Large intestine (tissue), 3 donors: ENCODE results near the gene DNMT3L. TPM values are rescaled to one million over a fixed set of nuclear protein-coding genes. Genes with fewer than 3 reads are reported as not detected.
A peak's percentile ranks its signal among the peaks of the same experiment; 100 is the strongest.
"Not testable (repeated sequence)": the region's sequence is repeated elsewhere in the genome, so short reads cannot be mapped to it uniquely, and the experiment has no call there.

Experiments used
- DNase-seq, 2 donors: peaks; one replicate each; pipeline versions ENCODE4 v3.0.0 to v3.0.0-alpha.2; 2013
- H3K27ac ChIP-seq: one replicate; pipeline ENCODE4 v1.5.1; 2013; ENCODE audit warnings: low read length
- H3K27me3 ChIP-seq: 2 replicates; pipeline ENCODE4 v1.6.1; 2013; ENCODE audit warnings: low read length; ENCODE audit not compliant: control insufficient read depth, insufficient read depth
- H3K36me3 ChIP-seq: 2 replicates; pipeline ENCODE4 v1.6.1; 2013; ENCODE audit warnings: low read length; ENCODE audit not compliant: control insufficient read depth, insufficient read depth
- H3K4me1 ChIP-seq: one replicate; pipeline ENCODE4 v1.6.1; 2013; ENCODE audit warnings: low read length; ENCODE audit not compliant: control insufficient read depth, insufficient read depth
- H3K4me3 ChIP-seq: one replicate; pipeline ENCODE4 v1.5.1; 2013; ENCODE audit warnings: low read length
- H3K9me3 ChIP-seq: one replicate; pipeline ENCODE4 v1.6.1; 2013; ENCODE audit warnings: mild to moderate bottlenecking, low read depth, low read length, moderate library complexity; ENCODE audit not compliant: control insufficient read depth
- WGBS: methylation state at CpG from one replicate; pipeline ENCODE4 v1.1.5; 2013; ENCODE audit warnings: low lambda C conversion rate; ENCODE audit not compliant: insufficient coverage; 5-methylcytosine and 5-hydroxymethylcytosine counted together
- polyA plus RNA-seq: library from polyadenylated mRNA; unstranded; fragments of 120-200 nt; gene quantifications from one replicate; pipeline ENCODE4 v1.2.1, GENCODE V29; 2013

Gene DNMT3L
- polyA plus RNA-seq, 1 donor, result not detected

DNA sequence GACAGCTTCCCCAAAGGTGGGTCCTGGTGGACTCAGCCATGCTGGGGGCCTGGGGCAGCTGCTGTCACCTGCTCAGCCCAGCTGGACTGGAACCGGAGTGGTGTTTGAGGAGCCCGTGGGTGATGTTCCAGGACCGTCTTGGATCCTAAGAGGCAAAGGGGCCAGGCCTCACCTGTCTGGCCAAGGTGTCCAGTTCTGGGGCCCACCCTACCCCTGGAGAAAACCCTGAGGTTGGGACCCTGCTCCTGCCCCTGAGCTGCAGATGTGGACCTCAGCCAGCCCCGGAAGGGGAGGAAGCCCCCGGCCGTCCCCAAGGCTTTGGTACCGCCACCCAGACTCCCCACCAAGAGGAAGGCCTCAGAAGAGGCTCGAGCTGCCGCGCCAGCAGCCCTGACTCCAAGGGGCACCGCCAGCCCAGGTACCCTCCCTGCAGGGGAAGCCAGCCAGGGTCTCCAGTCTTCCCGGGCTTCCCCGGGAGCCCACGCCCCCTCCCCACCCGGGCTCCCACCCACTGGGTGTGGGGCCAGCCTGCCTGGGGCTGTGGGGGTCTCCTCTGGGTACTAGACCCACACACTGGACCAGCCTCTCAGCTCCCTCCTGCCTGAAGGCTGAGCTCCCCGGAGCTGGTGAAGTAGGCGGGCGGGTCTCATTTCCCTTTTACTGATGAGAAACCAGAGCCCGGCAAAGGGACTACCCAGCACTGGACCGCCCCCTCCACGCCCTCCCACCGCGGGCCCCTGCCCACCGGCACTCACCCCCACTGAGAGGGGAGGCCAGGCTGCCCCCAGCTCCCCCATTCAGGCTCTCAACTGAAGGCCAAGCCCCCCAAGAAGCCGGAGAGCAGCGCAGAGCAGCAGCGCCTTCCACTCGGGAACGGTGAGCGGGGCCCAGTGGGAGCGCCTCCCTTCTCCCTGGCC lies 25.3 kb upstream of the DNMT3L start:
- H3K27ac ChIP-seq, result no peak overlapping the region
- DNase-seq, result no peak
- peaks cover 8% of the 10 kb centered on the region for H3K9me3 ChIP-seq
- H3K27me3 ChIP-seq, result peaks cover 9% of the 10 kb centered on the region
- H3K4me3 ChIP-seq, result no peak overlapping the region
- no peaks in the 10 kb centered on the region for H3K36me3 ChIP-seq
- WGBS, result no CpG with 5 or more reads among the region's 31 CpGs
- peaks cover 6% of the 10 kb centered on the region for H3K4me1 ChIP-seq

DNA sequence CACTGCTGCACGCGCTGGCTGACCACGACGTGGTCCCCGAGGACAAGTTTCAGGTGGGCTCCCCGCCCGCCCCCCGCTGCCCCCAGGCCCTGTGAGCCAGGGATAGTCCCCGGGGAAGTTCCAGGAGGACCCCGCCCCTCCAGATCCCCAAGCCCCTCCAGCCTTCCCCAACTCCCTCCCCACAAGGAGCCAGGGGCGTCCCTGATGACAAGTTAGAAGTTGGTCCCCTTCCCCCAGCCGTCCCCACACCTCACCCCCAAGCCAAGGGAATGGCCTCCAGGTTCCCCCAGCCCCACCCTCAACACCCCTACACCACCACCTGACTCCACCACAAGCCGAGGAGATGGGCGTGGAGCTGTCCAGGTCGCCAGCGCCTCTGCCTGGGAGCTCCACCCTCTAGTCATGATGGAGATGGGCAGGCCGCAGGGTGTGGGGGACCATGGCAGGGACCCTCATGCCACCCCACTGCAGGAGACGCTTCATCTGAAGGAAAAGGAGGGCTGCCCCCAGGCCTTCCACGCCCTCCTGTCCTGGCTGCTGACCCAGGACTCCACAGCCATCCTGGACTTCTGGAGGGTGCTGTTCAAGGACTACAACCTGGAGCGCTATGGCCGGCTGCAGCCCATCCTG lies 24.5 kb upstream of the DNMT3L start:
- Histone ChIP-seq H3K36me3 (no peaks in the 10 kb centered on the region), H3K4me1 (peaks cover 6% of the 10 kb centered on the region), H3K9me3 (peaks cover 8% of the 10 kb centered on the region), H3K27ac (no peak overlapping the region), H3K27me3 (peaks cover 9% of the 10 kb centered on the region), H3K4me3 (no peak overlapping the region)
- WGBS, result no CpG with 5 or more reads among the region's 21 CpGs
- DNase-seq, result no peak

DNA sequence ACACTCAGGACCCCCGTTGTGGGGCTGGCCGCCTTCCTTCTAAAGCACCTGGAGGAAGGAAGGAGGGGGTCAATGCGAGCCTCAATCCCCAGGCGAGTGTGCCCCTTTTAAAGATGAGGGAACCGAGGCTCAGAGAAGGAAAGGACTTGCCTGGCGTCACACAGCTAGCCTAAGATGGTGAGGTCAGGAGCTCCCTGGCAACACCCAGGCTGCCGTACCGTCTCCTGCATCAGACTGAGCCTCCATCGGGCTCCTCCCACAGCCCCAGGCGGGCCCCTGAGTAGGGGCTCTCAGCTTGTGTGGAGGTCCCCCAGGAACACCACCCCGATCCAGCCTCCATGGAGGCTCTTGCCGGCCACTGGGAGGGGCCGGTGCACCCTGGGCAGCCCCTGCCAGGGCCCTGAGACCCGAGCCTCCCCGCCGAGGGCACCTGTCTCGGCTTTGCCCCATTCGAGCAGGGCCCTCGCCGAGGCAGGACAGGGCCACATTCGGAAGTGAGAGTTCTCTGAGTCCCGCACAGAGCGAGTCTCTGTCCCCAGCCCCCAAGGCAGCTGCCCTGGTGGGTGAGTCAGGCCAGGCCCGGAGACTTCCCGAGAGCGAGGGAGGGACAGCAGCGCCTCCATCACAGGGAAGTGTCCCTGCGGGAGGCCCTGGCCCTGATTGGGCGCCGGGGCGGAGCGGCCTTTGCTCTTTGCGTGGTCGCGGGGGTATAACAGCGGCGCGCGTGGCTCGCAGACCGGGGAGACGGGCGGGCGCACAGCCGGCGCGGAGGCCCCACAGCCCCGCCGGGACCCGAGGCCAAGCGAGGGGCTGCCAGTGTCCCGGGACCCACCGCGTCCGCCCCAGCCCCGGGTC lies 23.7 kb upstream of the DNMT3L start, which contains the start of gene AIRE:
Gene AIRE, plus strand, starts transcription at position 739 of the 855 bp plus-strand sequence. CDS start 131 bp downstream, outside the sequence.
- Histone ChIP-seq H3K36me3 (no peaks in the 10 kb centered on the region), H3K4me3 (peak within 1 kb of the TSS; percentile 5), H3K27me3 (peaks cover 9% of the 10 kb centered on the region), H3K9me3 (peaks cover 8% of the 10 kb centered on the region), H3K27ac (no peak within 1 kb of the TSS), H3K4me1 (peaks cover 6% of the 10 kb centered on the region)
- DNase-seq, result peak in 1 of 2 donors; percentile 77
- WGBS, result no CpG with 5 or more reads among the region's 56 CpGs

GRCh38 chr21:44283948-44284347 lies 22.3 kb upstream of the DNMT3L start:
- no CpG with 5 or more reads among the region's 11 CpGs for WGBS
- H3K27ac ChIP-seq, result no peak overlapping the region
- H3K4me3 ChIP-seq, result no peak overlapping the region
- peaks cover 8% of the 10 kb centered on the region for H3K9me3 ChIP-seq
- peaks cover 6% of the 10 kb centered on the region for H3K4me1 ChIP-seq
- no peak for DNase-seq
- H3K27me3 ChIP-seq, result peaks cover 9% of the 10 kb centered on the region
- no peaks in the 10 kb centered on the region for H3K36me3 ChIP-seq

DNA sequence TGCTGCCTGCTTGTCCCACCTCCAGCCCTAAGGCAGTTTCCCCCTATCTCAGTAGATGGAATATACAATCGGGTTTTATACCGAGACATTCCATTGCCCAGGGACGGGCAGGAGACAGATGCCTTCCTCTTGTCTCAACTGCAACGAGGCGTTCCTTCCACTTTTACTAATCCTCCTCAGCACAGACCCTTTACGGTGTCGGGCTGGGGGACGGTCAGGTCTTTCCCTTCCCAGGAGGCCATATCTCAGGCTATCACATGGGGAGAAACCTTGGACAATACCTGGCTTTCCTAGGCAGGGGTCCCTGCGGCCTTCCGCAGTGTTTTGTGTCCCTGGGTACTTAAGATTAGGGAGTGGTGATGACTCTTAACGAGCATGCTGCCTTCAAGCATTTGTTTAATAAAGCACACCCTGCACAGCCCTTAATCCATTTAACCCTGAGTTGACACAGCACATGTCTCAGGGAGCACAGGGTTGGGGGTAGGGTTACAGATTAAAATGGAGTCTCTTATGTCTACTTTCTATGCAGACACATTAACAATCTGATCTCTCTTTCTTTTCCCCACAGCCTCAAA lies 21.6 kb upstream of the DNMT3L start:
- not testable (repeated sequence) for DNase-seq, H3K4me1 ChIP-seq, H3K27ac ChIP-seq, H3K27me3 ChIP-seq, H3K9me3 ChIP-seq, H3K4me3 ChIP-seq, H3K36me3 ChIP-seq
- no CpG with 5 or more reads among the region's 11 CpGs for WGBS

DNA sequence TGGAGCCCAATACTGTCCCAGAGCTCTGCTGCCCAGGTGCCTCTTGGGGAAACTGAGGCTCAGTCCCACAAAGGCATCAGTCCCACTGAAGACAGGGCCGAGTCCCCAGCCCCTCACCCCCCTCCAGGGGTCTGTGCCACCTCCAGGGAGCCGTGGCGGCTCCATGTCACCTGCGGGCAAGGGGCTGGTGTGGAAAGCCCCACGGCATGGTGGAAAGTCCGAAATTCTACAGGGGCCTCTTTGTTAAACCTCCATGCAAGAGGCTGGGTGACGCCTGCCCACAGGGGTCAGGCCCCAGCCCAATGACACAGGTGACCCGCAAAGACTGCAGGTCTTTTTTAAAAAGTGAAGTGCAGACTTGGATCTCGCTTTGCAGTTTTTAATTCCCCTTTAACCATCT lies 20.7 kb upstream of the DNMT3L start:
- Histone ChIP-seq H3K27ac (no peak overlapping the region), H3K9me3 (peaks cover 8% of the 10 kb centered on the region), H3K4me3 (no peak overlapping the region), H3K27me3 (peaks cover 9% of the 10 kb centered on the region), H3K36me3 (no peaks in the 10 kb centered on the region), H3K4me1 (peaks cover 6% of the 10 kb centered on the region)
- no CpG with 5 or more reads among the region's 9 CpGs for WGBS
- no peak for DNase-seq

DNA sequence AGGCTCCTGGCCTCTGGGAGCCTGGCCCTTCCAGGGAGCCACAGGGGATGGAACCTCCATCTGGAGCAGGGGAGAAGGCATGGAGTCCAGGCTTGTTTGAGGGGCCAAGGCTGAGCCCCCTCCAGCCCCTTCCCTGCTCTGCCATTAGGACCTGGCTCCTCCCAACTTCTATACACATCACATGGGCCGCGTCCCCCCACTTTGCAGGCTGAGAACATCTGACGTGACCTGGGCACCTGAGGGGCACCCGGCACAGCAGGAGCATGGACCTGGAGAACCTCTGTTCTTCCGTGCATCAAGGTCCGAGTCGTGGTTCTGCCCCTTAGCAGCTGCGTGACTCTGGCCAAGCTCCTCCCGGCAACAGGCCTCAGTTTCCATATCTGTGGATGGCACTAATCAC lies 20.1 kb upstream of the DNMT3L start:
- no peak for DNase-seq
- Histone ChIP-seq H3K27me3 (peaks cover 9% of the 10 kb centered on the region), H3K9me3 (peaks cover 5% of the 10 kb centered on the region), H3K27ac (no peak overlapping the region), H3K36me3 (no peaks in the 10 kb centered on the region), H3K4me1 (peaks cover 6% of the 10 kb centered on the region), H3K4me3 (no peak overlapping the region)
- WGBS, result no CpG with 5 or more reads among the region's 9 CpGs

GRCh38 chr21:44279354-44280260 lies 17.9 kb upstream of the DNMT3L start:
- Histone ChIP-seq H3K36me3 (no peaks in the 10 kb centered on the region), H3K9me3 (no peaks in the 10 kb centered on the region), H3K4me1 (no peaks in the 10 kb centered on the region), H3K27me3 (no peaks in the 10 kb centered on the region), H3K27ac (no peak overlapping the region), H3K4me3 (no peak overlapping the region)
- 55% methylated on average over 2 of the region's 19 CpGs for WGBS
- DNase-seq, result no peak

DNA sequence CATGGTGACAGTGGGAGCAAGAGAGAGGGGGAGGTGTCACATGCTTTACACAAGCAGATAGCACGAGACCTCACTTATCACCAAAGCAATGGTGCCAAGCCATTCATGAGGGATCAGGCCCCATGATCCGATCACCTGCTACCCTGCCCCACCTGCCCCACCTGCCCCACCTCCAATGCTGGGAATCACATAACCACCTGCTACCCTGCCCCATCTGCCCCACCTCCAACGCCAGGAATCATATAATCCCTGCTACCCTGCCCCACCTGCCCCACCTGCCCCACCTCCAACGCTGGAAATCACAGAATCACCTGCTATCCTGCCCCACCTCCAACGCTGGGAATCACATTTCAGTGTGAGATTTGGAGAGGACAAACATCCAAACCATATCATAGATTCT lies 13.3 kb upstream of the DNMT3L start:
- Histone ChIP-seq H3K27ac (no peak overlapping the region), H3K4me3 (no peak overlapping the region), H3K9me3 (no peaks in the 10 kb centered on the region), H3K36me3 (no peaks in the 10 kb centered on the region), H3K27me3 (no peaks in the 10 kb centered on the region), H3K4me1 (no peaks in the 10 kb centered on the region)
- WGBS, result no CpG with 5 or more reads among the region's 5 CpGs
- peak in 1 of 2 donors; percentile 50 for DNase-seq
